ENCODE measurements around the gene MAP4K3. TPM values are rescaled to one million over a fixed set of nuclear protein-coding genes. Genes with fewer than 3 reads are reported as not detected.

Gene MAP4K3
- total and polyA plus RNA-seq, 2 donors (not counting 1 experiment from before 2014, with no cell fraction given) = 1.3 to 28.3 TPM

GRCh38 chr2:39486071-39486470 lies 49.0 kb upstream of the MAP4K3 start:
- Histone ChIP-seq H3K4me2 (replicated peaks; ENCODE audit: low read depth, low read length, poor library complexity, severe bottlenecking) (no peak overlapping the region), H2AFZ (ENCODE audit: insufficient read depth, low read depth, low read length, poor library complexity, severe bottlenecking) (no peak overlapping the region), H4K20me1 (ENCODE audit: control insufficient read depth, insufficient read depth, low read length, poor library complexity, severe bottlenecking) (no peaks in the 10 kb centered on the region), H3K27ac (ENCODE audit: low read length in 2 of 2) (no peak overlapping the region), H3K4me1 (ENCODE audit: control insufficient read depth in 2 of 2, insufficient read depth in 2 of 2, low read length in 2 of 2) (peaks cover 13 to 15% of the 10 kb centered on the region in 2 donors), H3K36me3 (replicated peaks in 1 of 2; ENCODE audit: control extremely low read depth in 1 of 2, control insufficient read depth in 1 of 2, extremely low read depth in 1 of 2, insufficient read depth in 2 of 2, low read length in 1 of 2) (no peaks in the 10 kb centered on the region), H3K9me3 (ENCODE audit: control extremely low read depth in 1 of 3, control insufficient read depth in 2 of 3, insufficient read depth in 1 of 3, low read length in 2 of 3) (peaks cover 0 to 3% (median 2%) of the 10 kb centered on the region in 3 donors), H3K27me3 (replicated peaks in 1 of 4; ENCODE audit: control extremely low read depth in 1 of 4, control insufficient read depth in 3 of 4, insufficient read depth in 4 of 4, low read length in 3 of 4) (peaks cover 0 to 6% (median 3%) of the 10 kb centered on the region in 4 experiments), H3K9ac (ENCODE audit: low read length) (no peak overlapping the region), H3K4me3 (ENCODE audit: control extremely low read depth in 1 of 5, extremely low read depth in 1 of 5, insufficient read depth in 1 of 5, low read depth in 2 of 5, low read length in 4 of 5) (no peak overlapping the region), H3K79me2 (ENCODE audit: control insufficient read depth, insufficient read depth, low read length) (no peaks in the 10 kb centered on the region)
- Mint-ChIP-seq H3K9me3 (ENCODE audit: insufficient read depth) (no peaks in the 10 kb centered on the region), H3K27ac (no peak overlapping the region), H3K4me1 (peaks cover 17% of the 10 kb centered on the region), H3K27me3 (peaks cover 6% of the 10 kb centered on the region), H3K4me3 (no peak overlapping the region)
- 100% methylated on average over 2 of the region's 2 CpGs for WGBS (ENCODE audit: insufficient coverage)
- TF ChIP-seq CTCF (IDR thresholded peaks at IDR 0.05) = no peak
- TF ChIP-seq EZH2 (IDR thresholded peaks at IDR 0.05; ENCODE audit: borderline replicate concordance, insufficient read depth, low read depth, low read length, poor library complexity, severe bottlenecking) = no peak
- no peak for DNase-seq
- intact Hi-C loops (cut with micrococcal nuclease) = no loop called here
- no peak for ATAC-seq (ENCODE audit: low read depth)
- CTCF ChIA-PET = no interaction called here
- POLR2A ChIA-PET = interaction anchor here (0.6 kb wide), 1 partner anchor 159 kb away, joined by 7 read pairs; no protein-coding TSS in a partner anchor

GRCh38 chr2:39484620-39485495 lies 47.8 kb upstream of the MAP4K3 start:
- POLR2A ChIA-PET = no interaction called here
- DNase-seq = no peak
- Histone ChIP-seq H3K79me2 (ENCODE audit: control insufficient read depth, insufficient read depth, low read length) (no peaks in the 10 kb centered on the region), H3K9me3 (ENCODE audit: control extremely low read depth in 1 of 3, control insufficient read depth in 2 of 3, insufficient read depth in 1 of 3, low read length in 2 of 3) (peaks cover 0 to 3% (median 2%) of the 10 kb centered on the region in 3 donors), H3K4me2 (replicated peaks; ENCODE audit: low read depth, low read length, poor library complexity, severe bottlenecking) (no peak overlapping the region), H3K27me3 (replicated peaks in 1 of 4; ENCODE audit: control extremely low read depth in 1 of 4, control insufficient read depth in 3 of 4, insufficient read depth in 4 of 4, low read length in 3 of 4) (no peaks in the 10 kb centered on the region), H4K20me1 (ENCODE audit: control insufficient read depth, insufficient read depth, low read length, poor library complexity, severe bottlenecking) (no peaks in the 10 kb centered on the region), H2AFZ (ENCODE audit: insufficient read depth, low read depth, low read length, poor library complexity, severe bottlenecking) (no peak overlapping the region), H3K4me3 (ENCODE audit: control extremely low read depth in 1 of 5, extremely low read depth in 1 of 5, insufficient read depth in 1 of 5, low read depth in 2 of 5, low read length in 4 of 5) (no peak overlapping the region), H3K4me1 (ENCODE audit: control insufficient read depth in 2 of 2, insufficient read depth in 2 of 2, low read length in 2 of 2) (peaks cover 7 to 9% of the 10 kb centered on the region in 2 donors), H3K36me3 (replicated peaks in 1 of 2; ENCODE audit: control extremely low read depth in 1 of 2, control insufficient read depth in 1 of 2, extremely low read depth in 1 of 2, insufficient read depth in 2 of 2, low read length in 1 of 2) (no peaks in the 10 kb centered on the region), H3K27ac (ENCODE audit: low read length in 2 of 2) (no peak overlapping the region), H3K9ac (ENCODE audit: low read length) (no peak overlapping the region)
- peaks cover 3% of the 10 kb centered on the region for H3K27me3 Mint-ChIP-seq
- H3K27ac Mint-ChIP-seq = no peak overlapping the region
- intact Hi-C loops (cut with micrococcal nuclease) = no loop called here
- no peak for ATAC-seq (ENCODE audit: low read depth)
- CTCF ChIA-PET = no interaction called here
- H3K4me1 Mint-ChIP-seq = peaks cover 14% of the 10 kb centered on the region
- H3K4me3 Mint-ChIP-seq = no peak overlapping the region
- no CpG with 5 or more reads among the region's 3 CpGs for WGBS (ENCODE audit: insufficient coverage)
- no peak for TF ChIP-seq CTCF (IDR thresholded peaks at IDR 0.05)
- no peak for TF ChIP-seq EZH2 (IDR thresholded peaks at IDR 0.05; ENCODE audit: borderline replicate concordance, insufficient read depth, low read depth, low read length, poor library complexity, severe bottlenecking)
- H3K9me3 Mint-ChIP-seq (ENCODE audit: insufficient read depth) = no peaks in the 10 kb centered on the region

Measured in B cell (primary cell).